K562 (cell line): ENCODE results near the gene ADARB2. TPM values are rescaled to one million over a fixed set of nuclear protein-coding genes. Genes with fewer than 3 reads are reported as not detected.

Experiments used
- CBFA2T2 ChIP-seq: fragments of 450-650 bp; conservative IDR thresholded peaks from 2 replicates; pipeline ENCODE4 v1.6.1; 2017; ENCODE audit warnings: mild to moderate bottlenecking
- E2F4 ChIP-seq: sonication (generic); formaldehyde crosslinking; IDR thresholded peaks from 2 replicates; pipeline ENCODE4 v1.8.0; 2022; ENCODE audit warnings: mild to moderate bottlenecking, low read depth, missing genetic modification reagents
- KLF1 ChIP-seq: fragments of 450-650 bp; IDR thresholded peaks from 2 replicates; pipeline ENCODE4 v1.6.1; 2016; ENCODE audit warnings: missing genetic modification characterization, missing compliant biosample characterization
- ZNF184 ChIP-seq: sonication (generic); formaldehyde crosslinking; IDR thresholded peaks from 2 replicates; pipeline ENCODE4 v1.5.0; 2020; ENCODE audit warnings: missing genetic modification reagents
- ZNF407 ChIP-seq: fragments of 450-650 bp; IDR thresholded peaks from 2 replicates; pipeline ENCODE4 v1.6.1; 2016; ENCODE audit warnings: low read depth
- polyA plus RNA-seq, 8 experiments: library from polyadenylated mRNA; depleted of rRNA in 4 of 8; stranded (reverse) in 5 of 8; unstranded in 3 of 8; fragments of >200 nt; fragmentation: Nextera tagmentation in 2 of 8; fragmentation: Illumina TruSeq in 1 of 8; extraction: Ambion mirVana in 2 of 8; extraction: Trizol in 1 of 8; gene quantifications; 2 replicates each; pipeline versions ENCODE4 v1.2.1 to v1.2.3, GENCODE V29; 2011 to 2014; ENCODE audit warnings: inconsistent platforms in 1 of 8, missing spikeins in 1 of 8
- total RNA-seq, 7 experiments: library from RNA; depleted of rRNA in 6 of 7; stranded (reverse); fragments of >200 nt in 6 of 7; fragmentation: Illumina TruSeq in 2 of 7; extraction: Trizol in 2 of 7; gene quantifications; 2 replicates each; pipeline versions ENCODE4 v1.2.1 to v1.2.3, GENCODE V29; 2011 to 2021; ENCODE audit warnings: low replicate concordance in 1 of 7

The ADARB2 gene
- total and polyA plus RNA-seq, 9 of the 15 experiments (the other 6 are each of a cell fraction or from before 2014, with no cell fraction given): not detected

GRCh38 chr10:1747590-1748157, 10.3 kb upstream of the ADARB2 start (continued):
- TF ChIP-seq ZNF407: no peak
- TF ChIP-seq ZNF184 (CRISPR knock-in tag): no peak
- no peak for TF ChIP-seq KLF1 (tag)
- TF ChIP-seq CBFA2T2: no peak
- TF ChIP-seq E2F4 (CRISPR knock-in tag): no peak
